IMR-90 (cell line): ENCODE measurements around the gene FOXA2. TPM values are rescaled to one million over a fixed set of nuclear protein-coding genes. Genes with fewer than 3 reads are reported as not detected.

Experiments
- ATAC-seq: fragments of 200-7000 bp; cut with Tn5 transposase; 2 replicates; pipeline ENCODE4 v1.9.1; 2020; ENCODE audit warnings: low read depth, mild to moderate bottlenecking, moderate library complexity
- BruUV-seq: library from RNA; stranded (reverse); fragments of 400-500 nt; replicated peaks from 2 replicates; lab custom pipeline; 2021; lab: Mats Ljungman, UMichigan
- CTCF ChIA-PET: fragments of 300-600 bp; formaldehyde crosslinking; extraction: SDS; loops from one replicate; lab custom pipeline; 2021; ENCODE audit warnings: antibody characterized with exemption; lab: Yijun Ruan, JAX
- POLR2A ChIA-PET: fragments of 300-600 bp; sonication (Branson Sonifier 250); formaldehyde crosslinking; loops from one replicate; lab custom pipeline; 2022; ENCODE audit warnings: antibody characterized with exemption; ENCODE audit not compliant: unreplicated experiment; lab: Charles Lee
- DNase-seq: peaks from one replicate; pipeline ENCODE4 v3.0.0; 2013
- H2AFZ ChIP-seq: replicated peaks from 2 replicates; pipeline ENCODE3; 2013; ENCODE audit warnings: low read length, mild to moderate bottlenecking; ENCODE audit not compliant: poor library complexity
- H2AK5ac ChIP-seq: 2 replicates; pipeline ENCODE4 v1.6.1; 2013; ENCODE audit warnings: low read depth, low read length, inconsistent platforms
- H2AK9ac ChIP-seq: replicated peaks from 2 replicates; pipeline ENCODE3; 2013; ENCODE audit warnings: mild to moderate bottlenecking, low read depth, low read length, moderate library complexity; ENCODE audit not compliant: poor library complexity
- H2BK120ac ChIP-seq: 2 replicates; pipeline ENCODE4 v1.6.1; 2013; ENCODE audit warnings: low read depth, low read length, inconsistent platforms
- H2BK15ac ChIP-seq: 3 replicates; pipeline ENCODE4 v1.6.1; 2013; ENCODE audit warnings: low read depth, low read length, inconsistent platforms
- H2BK20ac ChIP-seq: 2 replicates; pipeline ENCODE4 v1.6.1; 2013; ENCODE audit warnings: low read depth, mild to moderate bottlenecking, inconsistent platforms, low read length, moderate library complexity
- H2BK5ac ChIP-seq: 2 replicates; pipeline ENCODE4 v1.6.1; 2013; ENCODE audit warnings: mild to moderate bottlenecking, low read depth, low read length, inconsistent platforms; ENCODE audit not compliant: poor library complexity, severe bottlenecking
- H3K14ac ChIP-seq: replicated peaks from 2 replicates; pipeline ENCODE4 v1.6.1; 2013; ENCODE audit warnings: low read depth, low read length, inconsistent platforms
- H3K18ac ChIP-seq: 2 replicates; pipeline ENCODE4 v1.6.1; 2013; ENCODE audit warnings: low read depth, low read length, control low read depth
- H3K23ac ChIP-seq: 2 replicates; pipeline ENCODE4 v1.6.1; 2013; ENCODE audit warnings: low read depth, low read length, inconsistent platforms
- H3K27ac ChIP-seq: 2 replicates; pipeline ENCODE4 v1.5.1; 2013; ENCODE audit warnings: mild to moderate bottlenecking, control low read depth, low read length; ENCODE audit not compliant: insufficient read depth
- H3K27me3 ChIP-seq: 2 replicates; pipeline ENCODE4 v1.6.1; 2013; ENCODE audit warnings: low read length; ENCODE audit not compliant: control insufficient read depth, insufficient read depth
- H3K36me3 ChIP-seq: 2 replicates; pipeline ENCODE4 v1.6.1; 2013; ENCODE audit warnings: low read length, mixed read lengths; ENCODE audit not compliant: control insufficient read depth, insufficient read depth
- H3K4ac ChIP-seq: 2 replicates; pipeline ENCODE4 v1.6.1; 2013; ENCODE audit warnings: low read depth, low read length, inconsistent platforms
- H3K4me1 ChIP-seq: 2 replicates; pipeline ENCODE4 v1.6.1; 2013; ENCODE audit warnings: low read length, mixed read lengths; ENCODE audit not compliant: control insufficient read depth, insufficient read depth
- H3K4me2 ChIP-seq: 2 replicates; pipeline ENCODE4 v1.6.1; 2013; ENCODE audit warnings: low read depth, mild to moderate bottlenecking, control low read depth, low read length, moderate library complexity
- H3K4me3 ChIP-seq: 2 replicates; pipeline ENCODE4 v1.5.1; 2013; ENCODE audit warnings: low read depth, mild to moderate bottlenecking, control low read depth, low read length, moderate library complexity; ENCODE audit not compliant: insufficient read depth
- H3K56ac ChIP-seq: 2 replicates; pipeline ENCODE4 v1.6.1; 2013; ENCODE audit warnings: low read length, inconsistent platforms; ENCODE audit not compliant: insufficient read depth; ENCODE audit errors: extremely low read depth
- H3K79me1 ChIP-seq, 2 experiments: 2 replicates each; pipeline ENCODE4 v1.6.1; 2013; ENCODE audit warnings: low read length in 2 of 2, inconsistent platforms in 1 of 2, low read depth in 1 of 2
- H3K9ac ChIP-seq: 2 replicates; pipeline ENCODE4 v1.6.1; 2013; ENCODE audit warnings: low read depth, low read length, control low read depth
- H3K9me1 ChIP-seq: 2 replicates; pipeline ENCODE4 v1.6.1; 2013; ENCODE audit warnings: low read length, inconsistent platforms; ENCODE audit not compliant: insufficient read depth
- H3K9me3 ChIP-seq: 2 replicates; pipeline ENCODE4 v1.6.1; 2013; ENCODE audit warnings: low read length; ENCODE audit not compliant: control insufficient read depth, insufficient read depth
- H4K20me1 ChIP-seq: 2 replicates; pipeline ENCODE4 v1.6.1; 2013; ENCODE audit warnings: low read length, inconsistent platforms; ENCODE audit not compliant: insufficient read depth
- H4K5ac ChIP-seq: 2 replicates; pipeline ENCODE4 v1.6.1; 2013; ENCODE audit warnings: mild to moderate bottlenecking, low read depth, low read length, control low read depth
- H4K8ac ChIP-seq, 2 experiments: 2 replicates each; pipeline ENCODE4 v1.6.1; 2013; ENCODE audit warnings: low read depth in 2 of 2, low read length in 2 of 2, control low read depth in 1 of 2, inconsistent platforms in 1 of 2
- H4K91ac ChIP-seq: 2 replicates; pipeline ENCODE4 v1.6.1; 2013; ENCODE audit warnings: low read depth, low read length, inconsistent platforms; ENCODE audit not compliant: insufficient read depth
- BHLHE40 ChIP-seq: fragments of 150-350 bp; IDR thresholded peaks from 2 replicates; pipeline ENCODE4 v1.6.1; 2016; ENCODE audit warnings: mild to moderate bottlenecking, low read depth, low read length
- CEBPB ChIP-seq: IDR thresholded peaks from 2 replicates; pipeline ENCODE4 v1.6.1; 2012; ENCODE audit warnings: low read depth, low read length, improper control_type of control experiment
- CHD1 ChIP-seq: IDR thresholded peaks from 2 replicates; pipeline ENCODE4 v1.6.1; 2012; ENCODE audit warnings: low read depth, low read length, improper control_type of control experiment
- ELK1 ChIP-seq: fragments of 150-350 bp; IDR thresholded peaks from 2 replicates; pipeline ENCODE4 v1.6.1; 2016; ENCODE audit warnings: low read depth, mild to moderate bottlenecking, low read length, moderate library complexity, borderline replicate concordance
- FOS ChIP-seq: fragments of 150-350 bp; IDR thresholded peaks from 2 replicates; pipeline ENCODE4 v1.6.1; 2016; ENCODE audit warnings: low read depth, low read length
- MAFK ChIP-seq: IDR thresholded peaks from 2 replicates; pipeline ENCODE4 v1.6.1; 2012; ENCODE audit warnings: low read depth, low read length, improper control_type of control experiment
- MAZ ChIP-seq: IDR thresholded peaks from 2 replicates; pipeline ENCODE4 v1.6.1; 2012; ENCODE audit warnings: low read depth, mild to moderate bottlenecking, low read length, improper control_type of control experiment, moderate library complexity, borderline replicate concordance
- MXI1 ChIP-seq: IDR thresholded peaks from 2 replicates; pipeline ENCODE4 v1.6.1; 2012; ENCODE audit warnings: low read depth, mild to moderate bottlenecking, low read length, moderate library complexity, borderline replicate concordance
- NFE2L2 ChIP-seq: fragments of 150-350 bp; IDR thresholded peaks from 2 replicates; pipeline ENCODE4 v1.6.1; 2016; ENCODE audit warnings: low read depth, mild to moderate bottlenecking, low read length
- POLR2A ChIP-seq: IDR thresholded peaks from 2 replicates; pipeline ENCODE4 v1.6.1; 2012; ENCODE audit warnings: mild to moderate bottlenecking, low read depth, low read length
- RAD21 ChIP-seq: IDR thresholded peaks from 2 replicates; pipeline ENCODE4 v1.6.1; 2012; ENCODE audit warnings: low read length, improper control_type of control experiment
- RCOR1 ChIP-seq: IDR thresholded peaks from 2 replicates; pipeline ENCODE4 v1.6.1; 2012; ENCODE audit warnings: mild to moderate bottlenecking, low read length, improper control_type of control experiment; ENCODE audit not compliant: insufficient replicate concordance
- RFX5 ChIP-seq: IDR thresholded peaks from 2 replicates; pipeline ENCODE4 v1.8.0; 2012; ENCODE audit warnings: low read depth, mild to moderate bottlenecking, low read length, moderate library complexity
- SMC3 ChIP-seq: fragments of 150-350 bp; IDR thresholded peaks from 2 replicates; pipeline ENCODE4 v1.6.1; 2016; ENCODE audit warnings: low read depth, mild to moderate bottlenecking, antibody characterized with exemption, low read length, moderate library complexity
- WGBS, 2 experiments: methylation state at CpG; one replicate each; pipeline versions ENCODE4 v1.1.5 to v1.1.7; 2013; ENCODE audit warnings: missing lambda C conversion rate in 2 of 2; ENCODE audit not compliant: insufficient read length in 1 of 2; ENCODE audit errors: extremely low coverage in 2 of 2; 5-methylcytosine and 5-hydroxymethylcytosine counted together
- dilution Hi-C: fragments of 300-500 bp; cut with HindIII; formaldehyde crosslinking; loops from one replicate; pipeline ENCODE4 v1.14.3; 2018; ENCODE audit warnings: low sequenced_read_pairs; ENCODE audit not compliant: unreplicated experiment
- in situ Hi-C: fragments of 300-500 bp; cut with MboI; formaldehyde crosslinking; loops from 3 replicates; pipeline ENCODE4 v1.14.3; 2019; ENCODE audit warnings: low sequenced_read_pairs, inconsistent platforms, mixed read lengths
- intact Hi-C: fragments of 100-400 bp; cut with micrococcal nuclease; formaldehyde crosslinking; loops from 2 replicates; pipeline ENCODE4 v1.10.0; 2022
- polyA plus RNA-seq, 3 experiments: library from polyadenylated mRNA; depleted of rRNA; stranded (reverse); fragments of >200 nt; gene quantifications; 2 replicates each; pipeline ENCODE4 v1.2.3, GENCODE V29; 2012; ENCODE audit warnings: low replicate concordance in 1 of 3
- total RNA-seq: library from RNA; depleted of rRNA; stranded (reverse); fragments of >200 nt; gene quantifications from 2 replicates; pipeline ENCODE4 v1.2.3, GENCODE V29; 2012

FOXA2 gene
- total and polyA plus RNA-seq, 2 of the 4 experiments (the other 2 are of a cell fraction): not detected

- Histone ChIP-seq H3K9ac (no peak overlapping the region), H3K9me1 (no peaks in the 10 kb centered on the region), H3K18ac (no peak overlapping the region), H3K27me3 (no peaks in the 10 kb centered on the region), H2BK15ac (no peak overlapping the region), H3K4me1 (no peaks in the 10 kb centered on the region), H3K14ac (no peak overlapping the region), H2AFZ (no peak overlapping the region), H2AK5ac (no peak overlapping the region), H3K4me3 (no peak overlapping the region), H2AK9ac (no peak overlapping the region), H3K56ac (no peak overlapping the region), H3K4ac (no peak overlapping the region), H3K23ac (no peak overlapping the region), H4K5ac (no peak overlapping the region), H3K4me2 (no peak overlapping the region), H3K79me1 (no peaks in the 10 kb centered on the region), H4K20me1 (no peaks in the 10 kb centered on the region), H3K9me3 (no peaks in the 10 kb centered on the region), H4K91ac (no peak overlapping the region), H2BK20ac (no peak overlapping the region), H3K27ac (no peak overlapping the region), H4K8ac (no peak overlapping the region), H2BK120ac (no peak overlapping the region), H2BK5ac (no peak overlapping the region), H3K36me3 (no peaks in the 10 kb centered on the region)
- CTCF ChIA-PET: no interaction called here
- ATAC-seq (no peak), DNase-seq (no peak)
- dilution Hi-C loops: no loop called here
- TF ChIP-seq NFE2L2 (no peak), RCOR1 (no peak), MXI1 (no peak), MAFK (no peak), BHLHE40 (no peak), SMC3 (no peak), POLR2A (no peak), ELK1 (no peak), RAD21 (no peak), RFX5 (no peak), FOS (no peak), CEBPB (no peak), CHD1 (no peak), MAZ (no peak)
- intact Hi-C loops: no loop called here
- BruUV-seq: no TSS peak
- no CpG with 5 or more reads among the region's 4 CpGs for WGBS, 2 experiments
- POLR2A ChIA-PET: no interaction called here
- in situ Hi-C loops: no loop called here
Observed at GRCh38 chr20:22548040-22548439, 36.3 kb downstream of the FOXA2 start.
